Uterus (tissue), 4 donors: ENCODE results near the gene RSRC1. TPM values are rescaled to one million over a fixed set of nuclear protein-coding genes. Genes with fewer than 3 reads are reported as not detected.

Source experiments
- DNase-seq, 2 donors: peaks; one replicate each; pipeline ENCODE4 v3.0.0-alpha.2; 2019 to 2020
- H3K27ac ChIP-seq, 2 donors: fragments of 200-600 bp; sonication (generic); 1 replicate in 1 of 2; 2 replicates in 1 of 2; pipeline ENCODE4 v1.5.1; 2016 to 2018
- H3K27me3 ChIP-seq, 2 donors: fragments of 200-600 bp; sonication (generic); one replicate each; pipeline ENCODE4 v1.5.1; 2018 to 2019; ENCODE audit warnings: control low read depth in 1 of 2
- H3K36me3 ChIP-seq, 2 donors: fragments of 200-600 bp; sonication (generic); one replicate each; pipeline ENCODE4 v1.5.1; 2019; ENCODE audit warnings: control low read depth in 1 of 2
- H3K4me1 ChIP-seq, 2 donors: fragments of 200-600 bp; sonication (generic); one replicate each; pipeline ENCODE4 v1.5.1; 2018 to 2019; ENCODE audit warnings: control low read depth in 1 of 2
- H3K4me3 ChIP-seq, 2 donors: fragments of 200-600 bp; sonication (generic); 1 replicate in 1 of 2; 2 replicates in 1 of 2; pipeline ENCODE4 v1.5.1; 2018 to 2019; ENCODE audit warnings: mild to moderate bottlenecking in 1 of 2
- H3K9me3 ChIP-seq, 2 donors: fragments of 200-600 bp; sonication (generic); one replicate each; pipeline ENCODE4 v1.5.1; 2019; ENCODE audit warnings: control low read depth in 1 of 2
- CTCF ChIP-seq, 4 experiments: fragments of 200-600 bp in 2 of 4; fragments of 450-650 bp in 2 of 4; sonication (generic) in 2 of 4; IDR thresholded peaks; one replicate each; pipeline ENCODE4 v1.5.1; 2016 to 2019; ENCODE audit warnings: antibody characterized with exemption in 4 of 4, mild to moderate bottlenecking in 2 of 4, moderate library complexity in 1 of 4
- POLR2A ChIP-seq, 2 donors: fragments of 450-650 bp; IDR thresholded peaks; one replicate each; pipeline ENCODE4 v1.6.1; 2016; ENCODE audit warnings: antibody characterized with exemption in 2 of 2, mild to moderate bottlenecking in 1 of 2, moderate library complexity in 1 of 2
- intact Hi-C: fragments of 100-400 bp; cut with DNase I; formaldehyde crosslinking; loops from one replicate; pipeline ENCODE4 v1.15.1; 2023; ENCODE audit warnings: low total_unique reads
- total RNA-seq, 4 donors: library from RNA; depleted of rRNA in 3 of 4; stranded (reverse); fragments of >200 nt in 3 of 4; gene quantifications; one replicate each; pipeline versions ENCODE4 v1.1.0 to v1.2.4, GENCODE V29; 2014 to 2023
- donor health status: DM: yes; HTN: yes; CAD: no.

RSRC1 gene
- total RNA-seq, 4 donors from 2014 or later = 24.1 to 128 (median 60.6) TPM

DNA sequence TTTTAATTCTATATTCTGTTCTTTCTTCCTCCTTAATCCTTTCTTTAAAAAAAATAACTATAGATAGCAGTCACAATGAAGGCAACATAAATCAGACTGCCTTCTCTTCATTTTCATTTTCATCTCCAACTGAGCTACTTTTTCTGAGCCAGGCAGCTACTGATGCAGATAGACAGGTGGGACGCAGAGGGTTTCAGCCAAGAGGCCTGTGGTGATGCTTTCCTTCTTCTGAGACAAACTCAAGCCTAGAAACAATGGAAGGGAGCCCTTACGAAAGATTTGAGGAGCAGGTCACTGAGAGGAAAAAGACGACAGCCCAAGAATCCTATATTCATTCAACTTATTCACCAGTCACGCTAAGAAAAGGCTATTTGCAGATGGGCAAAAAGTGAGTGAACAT is 241.1 kb downstream of the RSRC1 start:
- Histone ChIP-seq H3K9me3 (no peaks in the 10 kb centered on the region), H3K27ac (no peak overlapping the region), H3K4me1 (no peaks in the 10 kb centered on the region), H3K27me3 (no peaks in the 10 kb centered on the region), H3K4me3 (no peak overlapping the region), H3K36me3 (no peaks in the 10 kb centered on the region)
- DNase-seq = no peak
- intact Hi-C loops = no loop called here
- TF ChIP-seq POLR2A (IDR thresholded peaks at IDR 0.05) (no peak), CTCF (IDR thresholded peaks at IDR 0.05) (no peak)

DNA sequence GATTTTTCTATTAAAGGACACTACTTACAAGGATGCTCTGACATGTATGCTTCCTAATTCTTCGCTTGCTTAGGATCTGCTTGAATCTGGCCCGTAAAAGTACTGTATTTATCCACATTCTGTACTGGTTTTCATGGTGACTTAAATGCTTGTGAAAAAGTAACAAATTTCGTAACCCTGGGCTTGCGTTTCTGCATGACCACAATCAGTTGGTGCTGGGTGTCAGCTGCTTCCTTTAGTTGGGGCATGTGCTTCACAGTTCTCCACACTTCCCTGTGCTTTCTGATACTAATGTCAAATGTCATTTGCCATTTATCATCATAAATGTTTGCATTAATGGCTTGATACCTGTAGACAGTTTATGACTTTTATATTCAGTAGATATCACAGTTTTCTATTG is 242.7 kb downstream of the RSRC1 start:
- Histone ChIP-seq H3K27ac (no peak overlapping the region), H3K36me3 (no peaks in the 10 kb centered on the region), H3K4me1 (no peaks in the 10 kb centered on the region), H3K4me3 (no peak overlapping the region), H3K27me3 (no peaks in the 10 kb centered on the region), H3K9me3 (no peaks in the 10 kb centered on the region)
- TF ChIP-seq CTCF (IDR thresholded peaks at IDR 0.05) = no peak
- TF ChIP-seq POLR2A (IDR thresholded peaks at IDR 0.05) = no peak
- intact Hi-C loops = no loop called here
- no peak for DNase-seq

DNA sequence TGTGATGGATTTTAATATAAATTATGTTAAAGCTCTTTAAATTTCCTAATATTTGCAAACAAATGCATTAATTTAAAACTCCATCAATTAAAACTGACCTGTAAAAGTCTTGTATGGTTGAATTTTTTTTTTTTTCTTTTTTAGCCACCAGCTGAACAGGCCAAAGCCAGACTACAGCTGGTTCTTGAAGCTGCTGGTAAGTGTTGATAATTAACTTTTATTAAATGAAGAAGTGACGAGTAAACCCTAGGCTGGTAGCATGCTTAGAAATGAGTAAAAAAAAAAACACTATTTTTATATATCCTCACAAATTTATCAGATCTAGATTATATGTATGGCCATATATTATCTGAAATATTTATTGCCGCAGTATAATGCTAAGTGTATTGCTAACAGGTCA is 244.8 kb downstream of the RSRC1 start:
- H3K27me3 ChIP-seq = no peaks in the 10 kb centered on the region
- H3K4me1 ChIP-seq = no peaks in the 10 kb centered on the region
- H3K27ac ChIP-seq = no peak overlapping the region
- no peaks in the 10 kb centered on the region for H3K9me3 ChIP-seq
- TF ChIP-seq CTCF (IDR thresholded peaks at IDR 0.05) (no peak), POLR2A (IDR thresholded peaks at IDR 0.05) (no peak)
- H3K36me3 ChIP-seq = no peaks in the 10 kb centered on the region
- no peak for DNase-seq
- no peak overlapping the region for H3K4me3 ChIP-seq
- intact Hi-C loops = no loop called here

DNA sequence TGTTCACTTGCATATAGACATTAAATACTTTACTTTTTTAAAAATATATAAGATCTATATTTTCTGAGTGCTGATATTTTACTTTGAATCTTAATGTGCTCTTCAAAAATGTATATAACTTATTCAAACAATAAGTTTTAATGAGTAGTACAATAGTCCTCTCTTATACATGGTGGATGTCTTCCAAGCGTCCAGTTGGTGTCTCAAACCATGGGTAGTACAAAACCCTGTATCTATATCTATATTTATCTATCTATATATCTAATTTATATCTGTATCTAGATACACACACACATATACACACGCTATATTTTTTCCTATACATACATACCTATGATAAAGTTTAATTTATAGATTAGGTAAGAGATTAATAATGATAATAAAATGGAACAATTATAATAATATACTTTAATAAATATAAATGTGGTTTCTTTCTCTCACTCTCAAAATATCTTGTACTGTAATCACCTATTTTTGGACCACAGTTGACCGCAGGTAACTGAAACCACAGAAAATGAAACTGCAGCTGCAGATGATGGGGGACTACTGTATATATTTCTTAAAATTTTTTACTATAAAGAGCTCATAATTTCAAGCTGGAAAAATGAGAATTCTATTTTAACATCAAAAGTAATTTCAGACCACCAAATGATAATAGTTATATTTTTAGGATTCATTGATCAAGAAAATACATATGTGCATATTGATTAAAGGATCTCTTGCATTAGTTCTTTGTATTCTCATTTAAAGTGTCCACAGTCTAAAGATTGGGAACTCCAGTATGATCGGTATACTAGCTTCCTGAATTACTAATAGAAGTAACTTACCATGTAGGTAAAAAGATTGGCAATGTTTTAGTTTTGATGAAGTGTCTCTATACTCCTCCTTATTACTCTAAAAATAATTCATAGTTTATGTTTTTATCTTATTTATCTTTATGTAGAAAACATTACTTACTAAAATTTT is 246.0 kb downstream of the RSRC1 start:
- no peak for TF ChIP-seq CTCF (IDR thresholded peaks at IDR 0.05)
- no peak for TF ChIP-seq POLR2A (IDR thresholded peaks at IDR 0.05)
- Histone ChIP-seq H3K9me3 (no peaks in the 10 kb centered on the region), H3K4me1 (no peaks in the 10 kb centered on the region), H3K4me3 (no peak overlapping the region), H3K27ac (no peak overlapping the region), H3K36me3 (no peaks in the 10 kb centered on the region), H3K27me3 (no peaks in the 10 kb centered on the region)
- intact Hi-C loops = no loop called here
- no peak for DNase-seq

GRCh38 chr3:158359339-158359738 is 249.4 kb downstream of the RSRC1 start:
- H3K9me3 ChIP-seq = no peaks in the 10 kb centered on the region
- no peak for DNase-seq
- H3K4me1 ChIP-seq = no peaks in the 10 kb centered on the region
- no peak overlapping the region for H3K27ac ChIP-seq
- no peaks in the 10 kb centered on the region for H3K27me3 ChIP-seq
- no peaks in the 10 kb centered on the region for H3K36me3 ChIP-seq
- intact Hi-C loops = no loop called here
- H3K4me3 ChIP-seq = no peak overlapping the region
- TF ChIP-seq POLR2A (IDR thresholded peaks at IDR 0.05) (no peak), CTCF (IDR thresholded peaks at IDR 0.05) (no peak)
